Ascending aorta (tissue), 2 donors: Measurements from ENCODE around the gene RTL1. TPM values are rescaled to one million over a fixed set of nuclear protein-coding genes. Genes with fewer than 3 reads are reported as not detected.

ENCODE experiments used
- DNase-seq, 2 donors: peaks; one replicate each; pipeline ENCODE4 v3.0.0-alpha.2; 2019; ENCODE audit warnings: low spot score in 2 of 2
- H3K27ac ChIP-seq, 2 donors: fragments of 200-600 bp; sonication (generic); one replicate each; pipeline ENCODE4 v1.5.1; 2016 to 2017; ENCODE audit warnings: mild to moderate bottlenecking in 1 of 2
- H3K27me3 ChIP-seq: fragments of 200-600 bp; sonication (generic); one replicate; pipeline ENCODE4 v1.5.1; 2017
- H3K36me3 ChIP-seq, 2 donors: fragments of 200-600 bp; sonication (generic); one replicate each; pipeline ENCODE4 v1.5.1; 2016
- H3K4me1 ChIP-seq, 2 donors: fragments of 200-600 bp; sonication (generic); one replicate each; pipeline ENCODE4 v1.5.1; 2016 to 2017; ENCODE audit warnings: mild to moderate bottlenecking in 1 of 2
- H3K4me3 ChIP-seq, 2 donors: fragments of 200-600 bp; sonication (generic); one replicate each; pipeline ENCODE4 v1.5.1; 2016 to 2017; ENCODE audit warnings: mild to moderate bottlenecking in 1 of 2
- H3K9me3 ChIP-seq, 2 donors: fragments of 200-600 bp; sonication (generic); one replicate each; pipeline ENCODE4 v1.5.1; 2016
- CTCF ChIP-seq, 3 experiments: fragments of 200-600 bp in 2 of 3; fragments of 450-650 bp in 1 of 3; sonication (generic) in 2 of 3; IDR thresholded peaks; one replicate each; pipeline ENCODE4 v1.5.1; 2016 to 2019; ENCODE audit warnings: antibody characterized with exemption in 3 of 3, mild to moderate bottlenecking in 1 of 3, moderate library complexity in 1 of 3
- intact Hi-C: fragments of 100-400 bp; cut with DNase I; formaldehyde crosslinking; loops from one replicate; pipeline ENCODE4 v1.15.1; 2023
- total RNA-seq: library from RNA; depleted of rRNA; stranded (reverse); fragments of >200 nt; gene quantifications from one replicate; pipeline ENCODE4 v1.1.0, GENCODE V29; 2016

Gene RTL1
- total RNA-seq, 1 donor from 2014 or later = not detected

- H3K27me3 ChIP-seq = no peaks in the 10 kb centered on the region
- no peak for DNase-seq
- no peaks in the 10 kb centered on the region for H3K36me3 ChIP-seq
- intact Hi-C loops = no loop called here
- H3K9me3 ChIP-seq = no peaks in the 10 kb centered on the region
- no peak overlapping the region for H3K27ac ChIP-seq
- TF ChIP-seq CTCF (IDR thresholded peaks at IDR 0.05) = no peak
- no peak overlapping the region for H3K4me3 ChIP-seq
- no peaks in the 10 kb centered on the region for H3K4me1 ChIP-seq
Observed at GRCh38 chr14:100911665-100912316, 8.3 kb upstream of the RTL1 start.

- no peak for DNase-seq
- no peak for TF ChIP-seq CTCF (IDR thresholded peaks at IDR 0.05)
- H3K27me3 ChIP-seq = no peaks in the 10 kb centered on the region
- no peaks in the 10 kb centered on the region for H3K9me3 ChIP-seq
- no peak overlapping the region for H3K27ac ChIP-seq
- H3K4me3 ChIP-seq = no peak overlapping the region
- intact Hi-C loops = no loop called here
- H3K36me3 ChIP-seq = no peaks in the 10 kb centered on the region
- no peaks in the 10 kb centered on the region for H3K4me1 ChIP-seq
Observed at GRCh38 chr14:100910888-100911664, 7.6 kb upstream of the RTL1 start.

- H3K27me3 ChIP-seq = no peaks in the 10 kb centered on the region
- no peak for TF ChIP-seq CTCF (IDR thresholded peaks at IDR 0.05)
- intact Hi-C loops = no loop called here
- no peak overlapping the region for H3K27ac ChIP-seq
- H3K4me1 ChIP-seq = no peaks in the 10 kb centered on the region
- H3K36me3 ChIP-seq = no peaks in the 10 kb centered on the region
- H3K9me3 ChIP-seq = no peaks in the 10 kb centered on the region
- no peak for DNase-seq
- H3K4me3 ChIP-seq = no peak overlapping the region
Observed at GRCh38 chr14:100909439-100909838, 5.9 kb upstream of the RTL1 start.

- Histone ChIP-seq H3K36me3 (no peaks in the 10 kb centered on the region), H3K9me3 (no peaks in the 10 kb centered on the region), H3K27me3 (no peaks in the 10 kb centered on the region), H3K4me1 (no peaks in the 10 kb centered on the region), H3K27ac (no peak overlapping the region), H3K4me3 (no peak overlapping the region)
- intact Hi-C loops = no loop called here
- no peak for DNase-seq
- TF ChIP-seq CTCF (IDR thresholded peaks at IDR 0.05) = no peak
Observed at GRCh38 chr14:100907240-100907639, 3.7 kb upstream of the RTL1 start.

- Histone ChIP-seq H3K27me3 (no peaks in the 10 kb centered on the region), H3K4me3 (no peak overlapping the region), H3K36me3 (no peaks in the 10 kb centered on the region), H3K4me1 (no peaks in the 10 kb centered on the region), H3K27ac (no peak overlapping the region), H3K9me3 (no peaks in the 10 kb centered on the region)
- intact Hi-C loops = no loop called here
- DNase-seq = no peak
- TF ChIP-seq CTCF (IDR thresholded peaks at IDR 0.05) = no peak
Observed at GRCh38 chr14:100906420-100906819, 2.9 kb upstream of the RTL1 start.
